Omental fat pad (tissue), 4 donors: ENCODE results near the gene TYMP. TPM values are rescaled to one million over a fixed set of nuclear protein-coding genes. Genes with fewer than 3 reads are reported as not detected.

Experiments used
- ATAC-seq: fragments of 150-250 bp; one replicate; pipeline ENCODE4 v1.9.1; 2016; ENCODE audit warnings: mild to moderate bottlenecking, moderate library complexity; ENCODE audit not compliant: low FRiP score
- DNase-seq: peaks from one replicate; pipeline ENCODE4 v3.0.0-alpha.2; 2019; ENCODE audit warnings: low spot score
- CTCF ChIP-seq, 3 donors: fragments of 450-650 bp; IDR thresholded peaks; one replicate each; pipeline ENCODE4 v1.5.1; 2016 to 2017; ENCODE audit warnings: antibody characterized with exemption in 3 of 3, mild to moderate bottlenecking in 3 of 3, moderate library complexity in 2 of 3
- total RNA-seq, 4 donors: library from RNA; depleted of rRNA; stranded (reverse); fragments of >200 nt; gene quantifications; one replicate each; pipeline ENCODE4 v1.1.0, GENCODE V29; 2016

The TYMP gene
- total RNA-seq, 4 donors from 2014 or later, result 47.9 to 212 (median 144) TPM

- TF ChIP-seq CTCF (IDR thresholded peaks at IDR 0.05), result no peak
- ATAC-seq, result no peak
- DNase-seq, result no peak
Measured at GRCh38 chr22:50481045-50481439, 48.8 kb downstream of the TYMP start.

GRCh38 chr22:50479721-50480120 is 50.1 kb downstream of the TYMP start:
- no peak for ATAC-seq
- TF ChIP-seq CTCF (IDR thresholded peaks at IDR 0.05), result no peak
- DNase-seq, result no peak

GRCh38 chr22:50477923-50478322 is 51.9 kb downstream of the TYMP start:
- DNase-seq, result no peak
- no peak for ATAC-seq
- TF ChIP-seq CTCF (IDR thresholded peaks at IDR 0.05), result no peak

GRCh38 chr22:50476868-50477267 is 52.9 kb downstream of the TYMP start:
- DNase-seq, result no peak
- no peak for TF ChIP-seq CTCF (IDR thresholded peaks at IDR 0.05)
- no peak for ATAC-seq

Other genes starting within 250 kb of the TYMP start
- gene PLXNB2, start 222.4 kb downstream of the TYMP start, total RNA-seq, result 100 to 1,000 TPM in 3 of 4 donors, 10 to 100 TPM in 1; 91.4 to 130 (median 115) TPM
- 1 to 10 TPM; 2.2 to 3.1 (median 2.7) TPM for gene DENND6B, start 203.0 kb downstream of the TYMP start, total RNA-seq
- 10 to 100 TPM; 35.6 to 64.6 (median 41.7) TPM for gene PPP6R2, start 186.7 kb downstream of the TYMP start, total RNA-seq
- gene SBF1, start 55.0 kb downstream of the TYMP start, total RNA-seq, result 10 to 100 TPM; 37.5 to 66.8 (median 43.8) TPM
- under 1 TPM in 1 of 4 donors, not detected in 3; 0.12 TPM for gene ADM2, start 48.5 kb downstream of the TYMP start, total RNA-seq
- not detected for gene MIOX, start 43.2 kb downstream of the TYMP start, total RNA-seq
- 10 to 100 TPM; 50.8 to 54.9 (median 51.7) TPM for gene LMF2, start 22.3 kb downstream of the TYMP start, total RNA-seq
- gene NCAPH2, start 21.8 kb downstream of the TYMP start, total RNA-seq, result 10 to 100 TPM; 27.7 to 48.2 (median 29.5) TPM
- 10 to 100 TPM in 2 of 4 donors, 1 to 10 TPM in 2; 2.8 to 15.0 (median 9.2) TPM for gene SCO2, start 4.4 kb downstream of the TYMP start, total RNA-seq
- under 1 TPM in 1 of 4 donors, not detected in 3; 0.48 TPM for gene KLHDC7B, start 15.9 kb upstream of the TYMP start, total RNA-seq
- gene SYCE3, start 32.9 kb upstream of the TYMP start, total RNA-seq, result not detected
- gene CPT1B, start 48.4 kb upstream of the TYMP start, total RNA-seq, result 10 to 100 TPM in 3 of 4 donors, 1 to 10 TPM in 1; 4.9 to 29.2 (median 10.8) TPM
- gene CHKB, start 52.8 kb upstream of the TYMP start, total RNA-seq, result 10 to 100 TPM; 28.3 to 85.6 (median 34.9) TPM
- 1 to 10 TPM; 1.6 to 3.1 (median 2.4) TPM for gene MAPK8IP2, start 70.8 kb upstream of the TYMP start, total RNA-seq
- gene ARSA, start 98.1 kb upstream of the TYMP start, total RNA-seq, result 10 to 100 TPM; 29.9 to 43.5 (median 36.1) TPM
- gene SHANK3, start 142.8 kb upstream of the TYMP start, total RNA-seq, result 10 to 100 TPM in 3 of 4 donors, 1 to 10 TPM in 1; 3.3 to 61.3 (median 19.4) TPM
- 1 to 10 TPM in 1 of 4 donors, under 1 TPM in 1, not detected in 2; 0.72 to 1.7 TPM for gene ACR, start 208.2 kb upstream of the TYMP start, total RNA-seq